Endothelial cell of umbilical vein (primary cell): Measurements from ENCODE around the gene MYDGF.

Experiments
- EZH2 ChIP-seq: IDR thresholded peaks from 2 replicates; pipeline ENCODE4 v1.6.1; 2012; ENCODE audit warnings: borderline replicate concordance, low read depth, mild to moderate bottlenecking, moderate library complexity, low read length, inconsistent platforms; ENCODE audit not compliant: severe bottlenecking
- GATA2 ChIP-seq: IDR thresholded peaks from 2 replicates; pipeline ENCODE4 v1.7.0; 2011; ENCODE audit warnings: low read depth, mild to moderate bottlenecking, moderate library complexity, mixed read lengths, low read length; ENCODE audit not compliant: insufficient read length, insufficient read depth
- JUN ChIP-seq: IDR thresholded peaks from 2 replicates; pipeline ENCODE4 v1.6.1; 2011; ENCODE audit warnings: borderline replicate concordance, low read depth; ENCODE audit not compliant: insufficient read length, insufficient read depth
- POLR2A ChIP-seq: IDR thresholded peaks from 2 replicates; pipeline ENCODE4 v1.6.1; 2012; ENCODE audit warnings: low read depth, mild to moderate bottlenecking, control low read depth, low read length
- POLR2AphosphoS5 ChIP-seq: IDR thresholded peaks from 2 replicates; pipeline ENCODE4 v1.6.1; 2012; ENCODE audit warnings: low read depth, mild to moderate bottlenecking, control low read depth, low read length, moderate library complexity; ENCODE audit not compliant: insufficient read depth
- TF ChIP-seq, protein P1 (sequence below), 2 donors: IDR thresholded peaks; 1 replicate in 1 of 2; 2 replicates in 1 of 2; pipeline ENCODE4 v1.5.1; 2011; ENCODE audit warnings: low read length in 2 of 2, mild to moderate bottlenecking in 2 of 2, moderate library complexity in 2 of 2, control low read depth in 1 of 2, inconsistent platforms in 1 of 2, low read depth in 1 of 2; ENCODE audit not compliant: insufficient read depth in 1 of 2; ENCODE audit errors: extremely low read depth in 1 of 2
- TF ChIP-seq, protein P2 (sequence below): IDR thresholded peaks from 2 replicates; pipeline ENCODE4 v1.6.1; 2011; ENCODE audit not compliant: insufficient read depth, insufficient read length

DNA sequence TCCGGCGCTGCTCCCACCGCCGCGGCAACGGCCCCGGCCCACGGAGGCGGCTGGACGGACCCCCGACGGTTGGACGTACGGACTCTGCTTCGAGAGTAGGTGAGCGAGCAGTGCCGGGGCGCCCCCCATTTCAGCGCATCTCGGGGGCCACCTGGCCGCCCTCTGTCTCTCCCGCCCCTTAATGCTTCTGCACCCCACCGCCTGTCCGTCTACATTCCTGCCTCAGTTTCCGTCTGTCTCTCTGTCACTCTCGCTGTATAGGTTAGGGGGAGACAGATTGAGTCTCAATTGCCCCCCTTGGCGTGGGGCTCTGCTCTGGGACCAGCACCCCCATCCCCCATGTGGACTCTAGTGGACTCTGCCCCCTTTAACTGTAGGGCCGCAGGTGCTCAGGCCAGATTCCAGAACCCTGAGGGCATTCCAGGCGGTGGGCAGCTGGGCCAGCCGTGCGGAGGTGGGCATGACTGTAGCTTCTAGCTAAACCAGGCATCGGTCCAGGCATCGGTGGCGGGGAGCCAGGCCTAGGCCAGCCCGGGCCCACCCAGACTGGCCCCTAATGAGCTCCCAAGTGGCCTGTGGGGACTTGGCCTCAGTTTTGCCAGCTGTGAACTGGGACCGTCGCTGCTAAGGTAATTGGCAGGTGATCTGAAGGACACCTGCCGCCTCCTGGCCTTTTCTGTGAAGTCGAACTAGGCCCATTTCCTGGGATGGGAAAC is 30.5 kb downstream of the MYDGF start:
- TF ChIP-seq, protein P1, sequence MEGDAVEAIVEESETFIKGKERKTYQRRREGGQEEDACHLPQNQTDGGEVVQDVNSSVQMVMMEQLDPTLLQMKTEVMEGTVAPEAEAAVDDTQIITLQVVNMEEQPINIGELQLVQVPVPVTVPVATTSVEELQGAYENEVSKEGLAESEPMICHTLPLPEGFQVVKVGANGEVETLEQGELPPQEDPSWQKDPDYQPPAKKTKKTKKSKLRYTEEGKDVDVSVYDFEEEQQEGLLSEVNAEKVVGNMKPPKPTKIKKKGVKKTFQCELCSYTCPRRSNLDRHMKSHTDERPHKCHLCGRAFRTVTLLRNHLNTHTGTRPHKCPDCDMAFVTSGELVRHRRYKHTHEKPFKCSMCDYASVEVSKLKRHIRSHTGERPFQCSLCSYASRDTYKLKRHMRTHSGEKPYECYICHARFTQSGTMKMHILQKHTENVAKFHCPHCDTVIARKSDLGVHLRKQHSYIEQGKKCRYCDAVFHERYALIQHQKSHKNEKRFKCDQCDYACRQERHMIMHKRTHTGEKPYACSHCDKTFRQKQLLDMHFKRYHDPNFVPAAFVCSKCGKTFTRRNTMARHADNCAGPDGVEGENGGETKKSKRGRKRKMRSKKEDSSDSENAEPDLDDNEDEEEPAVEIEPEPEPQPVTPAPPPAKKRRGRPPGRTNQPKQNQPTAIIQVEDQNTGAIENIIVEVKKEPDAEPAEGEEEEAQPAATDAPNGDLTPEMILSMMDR (IDR thresholded peaks at IDR 0.05; ENCODE audit: extremely low read depth in 1 of 2, insufficient read depth in 1 of 2, low read depth in 1 of 2, low read length in 2 of 2): no peak
- peak; percentile 51 for TF ChIP-seq POLR2A
- TF ChIP-seq, protein P2, sequence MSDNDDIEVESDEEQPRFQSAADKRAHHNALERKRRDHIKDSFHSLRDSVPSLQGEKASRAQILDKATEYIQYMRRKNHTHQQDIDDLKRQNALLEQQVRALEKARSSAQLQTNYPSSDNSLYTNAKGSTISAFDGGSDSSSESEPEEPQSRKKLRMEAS: no peak
- TF ChIP-seq EZH2: no peak
- TF ChIP-seq POLR2AphosphoS5: no peak
- TF ChIP-seq JUN: no peak
- TF ChIP-seq GATA2: no peak
